Measurements from ENCODE around the gene SNCAIP.

GRCh38 chr5:122297587-122298298 lies 14.3 kb upstream of the SNCAIP start:
- TF ChIP-seq CTCF (IDR thresholded peaks at IDR 0.05) (no peak), POLR2AphosphoS5 (IDR thresholded peaks at IDR 0.05) (no peak), POLR2A (IDR thresholded peaks at IDR 0.05) (no peak), EP300 (IDR thresholded peaks at IDR 0.05; ENCODE audit: low read depth) (no peak)

Measured in transverse colon (tissue), 4 donors.